GM12878 (cell line): ENCODE measurements around the gene RFX5. TPM values are rescaled to one million over a fixed set of nuclear protein-coding genes. Genes with fewer than 3 reads are reported as not detected.

Source experiments
- ATAC-seq: fragments of 200-7000 bp; cut with Tn5 transposase; 3 replicates; pipeline ENCODE4 v1.9.1; 2020; ENCODE audit warnings: mild to moderate bottlenecking, moderate library complexity
- BruUV-seq: library from RNA; stranded (reverse); fragments of 400-500 nt; replicated peaks from 2 replicates; lab custom pipeline; 2021; lab: Mats Ljungman, UMichigan
- CTCF ChIA-PET: fragments of 300-600 bp; sonication (Branson Sonifier 250); formaldehyde crosslinking; extraction: SDS; loops from one replicate; lab custom pipeline; 2021; ENCODE audit warnings: inconsistent platforms; lab: Yijun Ruan, JAX
- POLR2A ChIA-PET: fragments of 350-600 bp; formaldehyde crosslinking; extraction: SDS; loops from one replicate; lab custom pipeline; 2021; ENCODE audit warnings: inconsistent platforms; lab: Charles Lee
- RAD21 ChIA-PET: fragments of 300-600 bp; sonication (Branson Sonifier 250); formaldehyde crosslinking; loops from one replicate; lab custom pipeline; 2023; ENCODE audit warnings: antibody characterized with exemption; ENCODE audit not compliant: unreplicated experiment; lab: Charles Lee
- SMC1A ChIA-PET: fragments of 300-600 bp; sonication (Branson Sonifier 250); formaldehyde crosslinking; loops from one replicate; lab custom pipeline; 2023; ENCODE audit not compliant: unreplicated experiment, uncharacterized antibody; lab: Charles Lee
- DNase-seq: peaks from one replicate; pipeline ENCODE4 v3.0.0-alpha.2; 2011; ENCODE audit warnings: low read depth, low spot score
- FAIRE-seq: peaks from 3 replicates; lab custom pipeline; 2011; peaks lifted over from hg19 to GRCh38; lab: Jason Lieb, UNC
- H2AFZ ChIP-seq: 2 replicates; pipeline ENCODE4 v1.6.0; 2011; ENCODE audit warnings: low read depth, low read length, control low read depth; ENCODE audit not compliant: control insufficient read depth
- H3K27ac ChIP-seq: 2 replicates; pipeline ENCODE4 v1.5.1; 2011; ENCODE audit warnings: control low read depth; ENCODE audit not compliant: control insufficient read depth, insufficient read depth
- H3K27me3 ChIP-seq, 2 experiments: replicated peaks in 1 of 2; 2 replicates each; pipeline versions ENCODE4 v1.6.0 to v1.6.1; 2011; ENCODE audit warnings: low read length in 1 of 2; ENCODE audit not compliant: control insufficient read depth in 2 of 2, insufficient read depth in 2 of 2
- H3K36me3 ChIP-seq, 2 experiments: 2 replicates each; pipeline ENCODE4 v1.5.1; 2011; ENCODE audit warnings: low read length in 1 of 2; ENCODE audit not compliant: control insufficient read depth in 2 of 2, insufficient read depth in 2 of 2
- H3K4me1 ChIP-seq: 2 replicates; pipeline ENCODE4 v1.6.1; 2011; ENCODE audit warnings: mild to moderate bottlenecking, low read length, moderate library complexity, mixed read lengths; ENCODE audit not compliant: control insufficient read depth, insufficient read depth
- H3K4me2 ChIP-seq: 2 replicates; pipeline ENCODE4 v1.6.0; 2011; ENCODE audit warnings: control low read depth; ENCODE audit not compliant: control insufficient read depth, insufficient read depth
- H3K4me3 ChIP-seq: fragments of 200-600 bp; sonication (generic); 2 replicates; pipeline ENCODE4 v1.5.1; 2016
- H3K79me2 ChIP-seq: 2 replicates; pipeline ENCODE4 v1.6.0; 2011; ENCODE audit warnings: low read length; ENCODE audit not compliant: control insufficient read depth, insufficient read depth
- H3K9ac ChIP-seq: 2 replicates; pipeline ENCODE4 v1.8.0; 2011; ENCODE audit warnings: low read length, control low read depth, mixed read lengths; ENCODE audit not compliant: control insufficient read depth, insufficient read depth
- H3K9me3 ChIP-seq: replicated peaks from 3 replicates; pipeline ENCODE4 v1.5.1; 2011; ENCODE audit warnings: mild to moderate bottlenecking, low read length; ENCODE audit not compliant: control insufficient read depth, insufficient read depth
- H4K20me1 ChIP-seq: 2 replicates; pipeline ENCODE4 v1.6.0; 2011; ENCODE audit not compliant: control insufficient read depth, insufficient read depth
- BMI1 ChIP-seq: fragments of 450-650 bp; IDR thresholded peaks from 2 replicates; pipeline ENCODE4 v1.6.1; 2016; ENCODE audit warnings: mild to moderate bottlenecking, moderate library complexity, borderline replicate concordance
- CHD4 ChIP-seq: fragments of 200-600 bp; sonication (generic); IDR thresholded peaks from 2 replicates; pipeline ENCODE4 v1.6.1; 2016; ENCODE audit warnings: mild to moderate bottlenecking
- CREB1 ChIP-seq: IDR thresholded peaks from 2 replicates; pipeline ENCODE4 v1.6.1; 2012; ENCODE audit warnings: low read depth, mild to moderate bottlenecking, inconsistent platforms
- POLR2AphosphoS5 ChIP-seq: IDR thresholded peaks from 2 replicates; pipeline ENCODE4 v1.6.1; 2011; ENCODE audit warnings: mild to moderate bottlenecking, low read length, inconsistent platforms
- WGBS: methylation state at CpG from one replicate; pipeline ENCODE4 v1.1.6; 2016; ENCODE audit warnings: low lambda C conversion rate; ENCODE audit not compliant: insufficient replicate concordance, insufficient coverage; ENCODE audit errors: missing lambda C conversion rate; 5-methylcytosine and 5-hydroxymethylcytosine counted together
- in situ Hi-C: fragments of 300-500 bp; cut with MboI; formaldehyde crosslinking; loops from 9 replicates; pipeline ENCODE4 v1.14.3; 2018; ENCODE audit warnings: mixed read lengths
- intact Hi-C: fragments of 100-400 bp; cut with micrococcal nuclease; formaldehyde crosslinking; loops from one replicate; pipeline ENCODE4 v1.14.2; 2022; ENCODE audit not compliant: unreplicated experiment
- polyA plus RNA-seq, 11 experiments: library from polyadenylated mRNA; depleted of rRNA in 4 of 11; unstranded in 6 of 11; stranded (reverse) in 5 of 11; fragments of >200 nt; fragmentation: Nextera tagmentation in 4 of 11; fragmentation: Illumina TruSeq in 1 of 11; extraction: Ambion mirVana in 4 of 11; extraction: Trizol in 1 of 11; gene quantifications; 1 replicate in 1 of 11; 2 replicates in 10 of 11; pipeline versions ENCODE4 v1.2.1 to v1.2.3, GENCODE V29; 2011 to 2016; ENCODE audit warnings: inconsistent platforms in 2 of 11, missing spikeins in 2 of 11, low read depth in 1 of 11
- total RNA-seq, 4 experiments: library from RNA; depleted of rRNA in 3 of 4; stranded (reverse); fragments of >200 nt in 3 of 4; fragmentation: Illumina TruSeq in 1 of 4; extraction: Trizol in 1 of 4; gene quantifications; 2 replicates each; pipeline versions ENCODE4 v1.2.1 to v1.2.3, GENCODE V29; 2013 to 2021
- TF ChIP-seq, protein P1 (sequence below): IDR thresholded peaks from 2 replicates; pipeline ENCODE4 v1.6.1; 2011; ENCODE audit warnings: borderline replicate concordance, low read depth, mild to moderate bottlenecking, moderate library complexity, low read length; ENCODE audit not compliant: insufficient read depth, poor library complexity, severe bottlenecking

The RFX5 gene
- total and polyA plus RNA-seq, 10 of the 15 experiments (the other 5 are each of a cell fraction or from before 2014, with no cell fraction given), result 14.1 to 198 (median 124) TPM

DNA sequence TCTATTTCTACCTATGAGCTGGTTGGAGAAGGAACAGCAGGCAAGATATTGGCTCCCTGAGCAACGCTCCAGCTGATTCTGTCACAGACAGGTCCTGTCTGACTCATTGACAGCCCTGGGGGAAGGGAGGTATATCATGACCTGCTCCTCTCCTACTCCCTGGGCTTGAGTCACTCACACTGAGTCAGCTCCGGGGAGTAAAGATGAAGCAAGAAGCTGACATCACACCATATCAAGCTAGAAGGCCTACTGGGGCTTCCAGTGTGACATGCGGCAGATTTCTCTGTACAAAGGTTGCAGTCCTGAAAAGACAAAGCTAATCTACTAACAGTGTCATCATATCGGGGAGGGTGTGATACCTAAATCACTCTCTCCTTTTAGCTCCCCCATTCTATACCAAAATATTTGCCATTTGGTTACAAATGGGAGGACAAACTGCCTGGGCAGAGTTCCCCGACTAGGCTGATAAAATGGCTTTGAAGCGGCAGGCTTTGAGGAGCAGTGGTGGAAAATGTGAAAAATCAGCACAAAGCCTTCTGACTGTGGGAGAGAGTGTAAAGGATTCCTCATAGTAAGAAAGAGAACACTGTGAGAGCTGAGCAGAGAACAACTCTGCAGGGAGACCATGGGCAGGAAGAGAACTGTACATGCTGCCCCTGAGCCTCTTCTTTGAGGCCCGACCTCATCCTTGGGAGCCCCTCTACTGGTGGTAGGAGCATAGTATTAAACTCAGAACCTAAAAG is 35.3 kb downstream of the RFX5 start:
- ChIA-PET SMC1A (interaction anchor here (0.9 to 3.8 kb wide), 7 partner anchors 10 to 212 kb away, joined by 3 to 15 read pairs (median 4); no protein-coding TSS in a partner anchor), RAD21 (interaction anchor here (1.2 to 2.8 kb wide), 3 partner anchors 11 to 29 kb away, joined by 6 to 18 read pairs (median 7); no protein-coding TSS in a partner anchor), CTCF (interaction anchor here (0.8 to 4.1 kb wide), 7 partner anchors 10 to 212 kb away, joined by 3 to 32 read pairs (median 4); partner anchors contain the start of gene PI4KB), POLR2A (interaction anchor here (0.6 to 4.8 kb wide), 4 partner anchors 9 to 538 kb away, joined by 3 to 19 read pairs (median 4); partner anchors contain the start of gene PI4KB)
- intact Hi-C loops, result no loop called here
- Histone ChIP-seq H3K4me2 (no peak overlapping the region), H3K4me3 (no peak overlapping the region), H2AFZ (no peak overlapping the region), H3K4me1 (no peaks in the 10 kb centered on the region), H3K9ac (no peak overlapping the region), H3K27ac (no peak overlapping the region), H4K20me1 (0 out of 2 replicates have a peak, but pooled peaks cover 4% of the 10 kb centered on the region), H3K79me2 (no peaks in the 10 kb centered on the region), H3K9me3 (no peaks in the 10 kb centered on the region), H3K36me3 (peaks cover 20 to 47% of the 10 kb centered on the region in 2 experiments), H3K27me3 (no peaks in the 10 kb centered on the region)
- ATAC-seq (0 out of 3 replicates have a peak, but pooled peaks have one; percentile 21), DNase-seq (no peak), FAIRE-seq (no peak)
- TF ChIP-seq CHD4 (no peak), BMI1 (no peak), POLR2AphosphoS5 (no peak), CREB1 (0 out of 2 replicates have a peak, but pooled peaks have one; percentile 9)
- TF ChIP-seq, protein P1, sequence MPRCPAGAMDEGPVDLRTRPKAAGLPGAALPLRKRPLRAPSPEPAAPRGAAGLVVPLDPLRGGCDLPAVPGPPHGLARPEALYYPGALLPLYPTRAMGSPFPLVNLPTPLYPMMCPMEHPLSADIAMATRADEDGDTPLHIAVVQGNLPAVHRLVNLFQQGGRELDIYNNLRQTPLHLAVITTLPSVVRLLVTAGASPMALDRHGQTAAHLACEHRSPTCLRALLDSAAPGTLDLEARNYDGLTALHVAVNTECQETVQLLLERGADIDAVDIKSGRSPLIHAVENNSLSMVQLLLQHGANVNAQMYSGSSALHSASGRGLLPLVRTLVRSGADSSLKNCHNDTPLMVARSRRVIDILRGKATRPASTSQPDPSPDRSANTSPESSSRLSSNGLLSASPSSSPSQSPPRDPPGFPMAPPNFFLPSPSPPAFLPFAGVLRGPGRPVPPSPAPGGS, result peak; percentile 30
- BruUV-seq, result no TSS peak
- WGBS, result 70% methylated on average over 7 of the region's 7 CpGs
- in situ Hi-C loops, result no loop called here
